Measurements from ENCODE around the gene RCCD1. TPM values are rescaled to one million over a fixed set of nuclear protein-coding genes. Genes with fewer than 3 reads are reported as not detected.

The RCCD1 gene
- total RNA-seq: 7.3 and 11.0 TPM in 2 replicates

GRCh38 chr15:90954712-90955623 is at the start of gene RCCD1:
TSS of gene RCCD1 (plus strand) at chr15:90954884. CDS start at chr15:90956735, 1,851 bp downstream.

GRCh38 chr15:90931828-90932659 is 22.6 kb upstream of the RCCD1 start, which contains the start of gene HDDC3:
TSS of gene HDDC3 (minus strand) at chr15:90932549. CDS start at chr15:90932540, 9 bp downstream.

GRCh38 chr15:90934949-90935751 is 19.5 kb upstream of the RCCD1 start, which contains the start of gene UNC45A:
TSS of gene UNC45A (plus strand) at chr15:90935285. CDS start at chr15:90935325, 40 bp downstream.

GRCh38 chr15:90994417-90995311 is 40.0 kb downstream of the RCCD1 start, which contains the start of gene PRC1:
TSS of gene PRC1 (minus strand) at chr15:90994535. CDS start at chr15:90994417, 118 bp downstream.

Other genes with a start within 250 kb of the RCCD1 start
- 0.71 and 0.74 TPM in 2 replicates for gene BLM, start 237.5 kb upstream of the RCCD1 start, total RNA-seq
- 25.7 and 30.1 TPM in 2 replicates for gene FURIN, start 86.3 kb upstream of the RCCD1 start, total RNA-seq
- gene FES, start 70.4 kb upstream of the RCCD1 start, total RNA-seq: 23.8 and 25.2 TPM in 2 replicates
- gene MAN2A2, start 51.6 kb upstream of the RCCD1 start, total RNA-seq: 8.5 and 17.6 TPM in 2 replicates
- 10.0 and 11.0 TPM in 2 replicates for gene HDDC3, start 22.3 kb upstream of the RCCD1 start, total RNA-seq
- 81.5 and 91.3 TPM in 2 replicates for gene UNC45A, start 19.6 kb upstream of the RCCD1 start, total RNA-seq
- gene PRC1, start 39.7 kb downstream of the RCCD1 start, total RNA-seq: 21.9 and 22.1 TPM in 2 replicates
- 10.0 and 13.6 TPM in 2 replicates for gene VPS33B, start 67.7 kb downstream of the RCCD1 start, total RNA-seq
- gene SV2B, start 145.4 kb downstream of the RCCD1 start, total RNA-seq: under 0.01 and 0.18 TPM in 2 replicates